HEK293 (cell line): ENCODE data around the gene TMEM125.

ENCODE experiments used
- ATF2 ChIP-seq: fragments of 450-650 bp; formaldehyde crosslinking; IDR thresholded peaks from 2 replicates; pipeline ENCODE4 v1.5.1; 2016; ENCODE audit warnings: missing biosample characterization, missing genetic modification characterization, low read depth
- CTCF ChIP-seq: fragments of 450-650 bp; formaldehyde crosslinking; IDR thresholded peaks from 2 replicates; pipeline ENCODE4 v1.5.1; 2016; ENCODE audit warnings: missing biosample characterization, missing genetic modification characterization
- PBX3 ChIP-seq: sonication (generic); formaldehyde crosslinking; IDR thresholded peaks from 2 replicates; pipeline ENCODE4 v1.8.1; 2022; ENCODE audit warnings: mild to moderate bottlenecking, moderate library complexity, missing genetic modification reagents
- SP2 ChIP-seq: fragments of 450-650 bp; formaldehyde crosslinking; IDR thresholded peaks from 2 replicates; pipeline ENCODE4 v1.5.1; 2016; ENCODE audit warnings: missing biosample characterization, missing genetic modification characterization
- ZNF121 ChIP-seq: fragments of 450-650 bp; formaldehyde crosslinking; IDR thresholded peaks from 2 replicates; pipeline ENCODE4 v1.5.1; 2016; ENCODE audit warnings: missing biosample characterization, missing genetic modification characterization
- ZNF274 ChIP-seq, 2 experiments: fragments of 200-500 bp in 1 of 2; fragments of 450-650 bp in 1 of 2; sonication (Bioruptor generic) in 1 of 2; formaldehyde crosslinking in 1 of 2; IDR thresholded peaks; 2 replicates each; pipeline versions ENCODE4 v1.5.1 to v1.6.1; 2014 to 2016; ENCODE audit warnings: borderline replicate concordance in 1 of 2, inconsistent platforms in 1 of 2, low read length in 1 of 2, missing biosample characterization in 1 of 2, missing genetic modification characterization in 1 of 2
- ZNF571 ChIP-seq: fragments of 450-650 bp; formaldehyde crosslinking; IDR thresholded peaks from 2 replicates; pipeline ENCODE4 v1.5.0; 2017; ENCODE audit warnings: missing biosample characterization, missing genetic modification characterization
- ZNF621 ChIP-seq: fragments of 450-650 bp; formaldehyde crosslinking; IDR thresholded peaks from 2 replicates; pipeline ENCODE4 v1.5.1; 2017; ENCODE audit warnings: missing biosample characterization, missing genetic modification characterization
- ZNF629 ChIP-seq: fragments of 450-650 bp; formaldehyde crosslinking; IDR thresholded peaks from 2 replicates; pipeline ENCODE4 v1.5.1; 2017; ENCODE audit warnings: missing biosample characterization, missing genetic modification characterization

GRCh38 chr1:43304771-43305300, 35.1 kb downstream of the TMEM125 start:
- TF ChIP-seq ZNF621 (no peak), SP2 (tag by site-specific recombination) (no peak), ZNF629 (tag by site-specific recombination) (no peak), CTCF (tag by site-specific recombination) (no peak), ZNF571 (no peak), ZNF274 (IDR thresholded peaks at IDR 0.05; ENCODE audit: low read length) (no peak), ZNF274 (tag by site-specific recombination; IDR thresholded peaks at IDR 0.05; ENCODE audit: borderline replicate concordance) (no peak), PBX3 (no peak), ATF2 (tag by site-specific recombination) (no peak), ZNF121 (tag by site-specific recombination) (no peak)
